Astrocyte of the cerebellum (primary cell): ENCODE results near the gene ZGPAT.

Experiments used
- DNase-seq: peaks from one replicate; pipeline ENCODE4 v3.0.0-alpha.2; 2011; ENCODE audit warnings: low read depth
- H3K4me3 ChIP-seq: 2 replicates; pipeline ENCODE4 v1.5.1; 2011; ENCODE audit warnings: mild to moderate bottlenecking, low read depth, low read length, moderate library complexity
- CTCF ChIP-seq: IDR thresholded peaks from 2 replicates; pipeline ENCODE4 v1.5.1; 2012; ENCODE audit warnings: low read length, low read depth, moderate library complexity, mild to moderate bottlenecking; ENCODE audit errors: missing control alignments
- in situ Hi-C: cut with HindIII; loops from 2 replicates; pipeline ENCODE4 v1.10.0; 2017; ENCODE audit warnings: low sequenced_read_pairs

The ZGPAT gene

DNA sequence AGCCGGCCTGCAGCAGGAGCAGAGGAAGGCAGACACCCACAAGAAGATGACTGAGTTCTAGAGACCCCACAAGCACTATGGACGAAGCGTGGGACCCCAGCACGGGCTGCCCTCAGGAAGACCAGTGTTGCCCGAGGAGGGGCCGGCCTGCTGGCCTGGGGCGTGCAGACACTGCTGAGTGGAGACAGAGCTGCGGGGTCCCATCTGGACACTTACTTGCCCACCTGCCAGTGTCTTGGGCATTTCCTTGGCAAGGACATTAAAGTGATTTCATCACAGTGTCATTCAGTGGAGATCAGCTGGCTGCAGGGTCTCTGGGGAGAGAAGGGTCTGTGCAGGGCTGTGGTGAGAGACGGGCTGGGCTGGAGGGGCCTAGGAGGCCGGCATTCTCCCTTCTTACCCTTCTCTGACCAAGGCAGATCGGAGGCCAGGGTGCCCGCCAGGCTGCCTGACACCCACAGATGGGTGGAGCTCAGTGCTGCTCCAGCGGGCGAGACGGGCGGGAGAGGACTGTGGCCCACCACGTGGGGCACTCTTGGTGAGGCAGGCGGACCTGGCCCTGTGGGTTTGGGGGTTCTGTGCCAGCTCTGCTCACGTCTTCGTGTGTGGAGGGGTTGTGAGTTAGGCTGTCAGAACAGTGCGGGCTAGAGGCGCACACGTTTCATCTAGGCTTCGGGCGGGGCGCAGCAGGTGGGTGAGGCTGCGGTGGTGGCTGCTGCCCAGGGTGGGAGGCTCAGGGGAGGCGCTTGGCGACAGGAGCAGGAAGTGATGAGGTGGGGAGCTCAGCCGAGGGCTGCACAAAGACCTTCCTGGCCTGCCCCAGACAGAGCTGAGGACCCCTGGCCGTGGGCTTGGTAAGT is 28.2 kb downstream of the ZGPAT start, which contains the start of gene LIME1:
TSS of gene LIME1 (plus strand) at position 806 of the 860 bp plus-strand sequence. CDS start 886 bp downstream, outside the sequence.
- no peak within 1 kb of the TSS for H3K4me3 ChIP-seq
- in situ Hi-C loops = no loop called here
- no peak for TF ChIP-seq CTCF
- DNase-seq = no peak

- no peak overlapping the region for H3K4me3 ChIP-seq
- TF ChIP-seq CTCF = no peak
- DNase-seq = no peak
- in situ Hi-C loops = no loop called here
Measured at GRCh38 chr20:63736893-63737694, 29.3 kb downstream of the ZGPAT start.

GRCh38 chr20:63737695-63737944 is 29.8 kb downstream of the ZGPAT start:
- H3K4me3 ChIP-seq = no peak overlapping the region
- DNase-seq = no peak

GRCh38 chr20:63737945-63738686 is 30.3 kb downstream of the ZGPAT start:
- H3K4me3 ChIP-seq = no peak overlapping the region
- DNase-seq = no peak
- in situ Hi-C loops = no loop called here
- TF ChIP-seq CTCF = no peak

More at GRCh38 chr20:63737695-63737944, 29.8 kb downstream of the ZGPAT start:
- TF ChIP-seq CTCF = no peak
- in situ Hi-C loops = no loop called here

GRCh38 chr20:63738687-63739129 is 30.9 kb downstream of the ZGPAT start:
- no peak for DNase-seq
- H3K4me3 ChIP-seq = no peak overlapping the region
- TF ChIP-seq CTCF = no peak
- in situ Hi-C loops = no loop called here

GRCh38 chr20:63739130-63740069 is 31.6 kb downstream of the ZGPAT start, which contains the start of gene SLC2A4RG:
SLC2A4RG (plus strand) TSS chr20:63739776; CDS start chr20:63739913, 137 bp downstream.
- no peak for DNase-seq
- H3K4me3 ChIP-seq = peak within 1 kb of the TSS; percentile 61
- in situ Hi-C loops = no loop called here
- TF ChIP-seq CTCF = no peak
